Mesendoderm (in vitro differentiated cells): ENCODE data around the gene HELQ.

Source experiments
- DNase-seq: peaks from one replicate; pipeline ENCODE4 v3.0.0; 2013
- H2AK5ac ChIP-seq: 2 replicates; pipeline ENCODE4 v1.6.1; 2013; ENCODE audit warnings: low read length, inconsistent platforms
- H2BK120ac ChIP-seq: 2 replicates; pipeline ENCODE4 v1.6.1; 2013; ENCODE audit warnings: low read depth, mild to moderate bottlenecking, low read length, moderate library complexity, mixed read lengths
- H2BK15ac ChIP-seq: replicated peaks from 2 replicates; pipeline ENCODE4 v1.6.1; 2013; ENCODE audit warnings: low read depth, mild to moderate bottlenecking, moderate library complexity
- H2BK5ac ChIP-seq: 2 replicates; pipeline ENCODE4 v1.6.1; 2013; ENCODE audit warnings: low read length, inconsistent platforms
- H3K18ac ChIP-seq: 2 replicates; pipeline ENCODE4 v1.6.1; 2013; ENCODE audit warnings: mild to moderate bottlenecking, low read length, mixed read lengths
- H3K23ac ChIP-seq: one replicate; pipeline ENCODE4 v1.6.1; 2013; ENCODE audit warnings: low read length
- H3K27ac ChIP-seq: 2 replicates; pipeline ENCODE4 v1.5.1; 2013; ENCODE audit warnings: low read depth, mild to moderate bottlenecking, inconsistent platforms, low read length, moderate library complexity
- H3K27me3 ChIP-seq: 2 replicates; pipeline ENCODE4 v1.6.1; 2013; ENCODE audit warnings: low read length, control low read depth, mild to moderate bottlenecking, inconsistent platforms; ENCODE audit not compliant: insufficient read depth, poor library complexity
- H3K36me3 ChIP-seq: 2 replicates; pipeline ENCODE4 v1.6.1; 2013; ENCODE audit warnings: low read length, inconsistent platforms; ENCODE audit not compliant: control insufficient read depth, insufficient read depth
- H3K4ac ChIP-seq: one replicate; pipeline ENCODE4 v1.6.1; 2013; ENCODE audit warnings: low read depth, mild to moderate bottlenecking, low read length, moderate library complexity
- H3K4me1 ChIP-seq: 2 replicates; pipeline ENCODE4 v1.6.1; 2013; ENCODE audit warnings: low read depth, low read length, inconsistent platforms; ENCODE audit not compliant: control insufficient read depth
- H3K4me2 ChIP-seq: 2 replicates; pipeline ENCODE4 v1.6.1; 2013; ENCODE audit warnings: low read length
- H3K4me3 ChIP-seq: 2 replicates; pipeline ENCODE4 v1.5.1; 2013; ENCODE audit warnings: mild to moderate bottlenecking, low read length
- H3K56ac ChIP-seq: one replicate; pipeline ENCODE4 v1.6.1; 2013; ENCODE audit warnings: low read length
- H3K79me1 ChIP-seq: 2 replicates; pipeline ENCODE4 v1.6.1; 2013; ENCODE audit warnings: low read length, inconsistent platforms
- H3K79me2 ChIP-seq: 2 replicates; pipeline ENCODE4 v1.6.1; 2013; ENCODE audit warnings: mild to moderate bottlenecking, low read length; ENCODE audit not compliant: control insufficient read depth, insufficient read depth
- H3K9ac ChIP-seq: 2 replicates; pipeline ENCODE4 v1.6.1; 2013; ENCODE audit warnings: low read length, inconsistent platforms
- H4K5ac ChIP-seq: one replicate; pipeline ENCODE4 v1.6.1; 2013; ENCODE audit warnings: low read length
- H4K8ac ChIP-seq: one replicate; pipeline ENCODE4 v1.6.1; 2013; ENCODE audit warnings: low read depth, mild to moderate bottlenecking, control low read depth, low read length, moderate library complexity
- WGBS: extraction: QIAGEN DNeasy Blood & Tissue Kit; methylation state at CpG from one replicate; pipeline ENCODE4 v1.1.7; 2013; ENCODE audit warnings: low lambda C conversion rate, missing lambda C conversion rate; ENCODE audit not compliant: insufficient coverage; ENCODE audit errors: extremely low coverage; 5-methylcytosine and 5-hydroxymethylcytosine counted together

HELQ gene

GRCh38 chr4:83418211-83418610 is 37.4 kb downstream of the HELQ start:
- Histone ChIP-seq H2BK5ac (no peak overlapping the region), H3K4ac (no peak overlapping the region), H3K27ac (no peak overlapping the region), H3K56ac (no peak overlapping the region), H4K5ac (no peak overlapping the region), H2BK120ac (no peak overlapping the region), H3K4me2 (no peak overlapping the region), H3K79me1 (no peaks in the 10 kb centered on the region), H4K8ac (no peak overlapping the region), H3K79me2 (no peaks in the 10 kb centered on the region), H2AK5ac (no peak overlapping the region), H2BK15ac (no peak overlapping the region), H3K23ac (no peak overlapping the region), H3K4me3 (no peak overlapping the region), H3K27me3 (no peaks in the 10 kb centered on the region), H3K9ac (no peak overlapping the region), H3K18ac (no peak overlapping the region), H3K36me3 (no peaks in the 10 kb centered on the region), H3K4me1 (no peaks in the 10 kb centered on the region)
- no peak for DNase-seq

- no peak overlapping the region for H3K4me3 ChIP-seq
- no peaks in the 10 kb centered on the region for H3K4me1 ChIP-seq
- no CpG with 5 or more reads among the region's 4 CpGs for WGBS
- H2BK120ac ChIP-seq, result no peak overlapping the region
- no peak overlapping the region for H4K5ac ChIP-seq
- no peak overlapping the region for H3K23ac ChIP-seq
- H2BK15ac ChIP-seq, result no peak overlapping the region
- no peaks in the 10 kb centered on the region for H3K79me2 ChIP-seq
- no peak overlapping the region for H3K4me2 ChIP-seq
- H2AK5ac ChIP-seq, result no peak overlapping the region
- H3K27me3 ChIP-seq, result no peaks in the 10 kb centered on the region
- H3K56ac ChIP-seq, result no peak overlapping the region
- no peaks in the 10 kb centered on the region for H3K79me1 ChIP-seq
- no peak overlapping the region for H4K8ac ChIP-seq
- H3K27ac ChIP-seq, result no peak overlapping the region
- no peaks in the 10 kb centered on the region for H3K36me3 ChIP-seq
- H3K4ac ChIP-seq, result no peak overlapping the region
- H3K18ac ChIP-seq, result no peak overlapping the region
- DNase-seq, result no peak
- no peak overlapping the region for H2BK5ac ChIP-seq
- H3K9ac ChIP-seq, result no peak overlapping the region
These were observed 38.1 kb downstream of the HELQ start for GRCh38 chr4:83417566-83417965.

GRCh38 chr4:83413676-83414075 is 41.9 kb downstream of the HELQ start:
- no peak for DNase-seq
- WGBS, result no CpG with 5 or more reads among the region's 2 CpGs

GRCh38 chr4:83408908-83409307 is 46.7 kb downstream of the HELQ start:
- no peaks in the 10 kb centered on the region for H3K27me3 ChIP-seq
- no peak for DNase-seq

More at GRCh38 chr4:83413676-83414075, 41.9 kb downstream of the HELQ start:
- no peaks in the 10 kb centered on the region for H3K79me2 ChIP-seq
- no peaks in the 10 kb centered on the region for H3K4me1 ChIP-seq
- H3K36me3 ChIP-seq, result no peaks in the 10 kb centered on the region
- no peak overlapping the region for H3K23ac ChIP-seq
- no peak overlapping the region for H2AK5ac ChIP-seq
- no peak overlapping the region for H3K27ac ChIP-seq
- H3K56ac ChIP-seq, result no peak overlapping the region
- H3K18ac ChIP-seq, result no peak overlapping the region
- H3K9ac ChIP-seq, result no peak overlapping the region
- no peak overlapping the region for H2BK15ac ChIP-seq
- H3K4ac ChIP-seq, result no peak overlapping the region
- no peak overlapping the region for H3K4me3 ChIP-seq
- H3K4me2 ChIP-seq, result no peak overlapping the region
- H3K27me3 ChIP-seq, result no peaks in the 10 kb centered on the region
- H3K79me1 ChIP-seq, result no peaks in the 10 kb centered on the region
- no peak overlapping the region for H2BK5ac ChIP-seq
- no peak overlapping the region for H4K5ac ChIP-seq
- H4K8ac ChIP-seq, result no peak overlapping the region
- H2BK120ac ChIP-seq, result no peak overlapping the region

GRCh38 chr4:83405844-83406816 is 49.5 kb downstream of the HELQ start:
- H4K8ac ChIP-seq, result no peak overlapping the region
- H3K36me3 ChIP-seq, result no peaks in the 10 kb centered on the region
- H3K27me3 ChIP-seq, result no peaks in the 10 kb centered on the region
- no peak overlapping the region for H3K23ac ChIP-seq
- H2AK5ac ChIP-seq, result no peak overlapping the region
- no peak overlapping the region for H3K27ac ChIP-seq
- no peak overlapping the region for H2BK120ac ChIP-seq
- H3K9ac ChIP-seq, result no peak overlapping the region
- H3K56ac ChIP-seq, result no peak overlapping the region
- H3K4me1 ChIP-seq, result no peaks in the 10 kb centered on the region
- H2BK15ac ChIP-seq, result no peak overlapping the region
- no peak for DNase-seq
- H3K79me2 ChIP-seq, result no peaks in the 10 kb centered on the region
- no peak overlapping the region for H2BK5ac ChIP-seq
- H3K18ac ChIP-seq, result no peak overlapping the region
- no CpG with 5 or more reads among the region's 5 CpGs for WGBS
- H3K79me1 ChIP-seq, result no peaks in the 10 kb centered on the region
- no peak overlapping the region for H3K4me2 ChIP-seq
- H4K5ac ChIP-seq, result no peak overlapping the region
- H3K4me3 ChIP-seq, result no peak overlapping the region
- no peak overlapping the region for H3K4ac ChIP-seq

More at GRCh38 chr4:83408908-83409307, 46.7 kb downstream of the HELQ start:
- H3K27ac ChIP-seq, result no peak overlapping the region
- H3K79me1 ChIP-seq, result no peaks in the 10 kb centered on the region
- no peak overlapping the region for H3K4me3 ChIP-seq
- H2AK5ac ChIP-seq, result no peak overlapping the region
- H3K18ac ChIP-seq, result no peak overlapping the region
- no peak overlapping the region for H3K4me2 ChIP-seq
- H3K79me2 ChIP-seq, result no peaks in the 10 kb centered on the region
- H4K8ac ChIP-seq, result no peak overlapping the region
- H2BK15ac ChIP-seq, result no peak overlapping the region
- H3K56ac ChIP-seq, result no peak overlapping the region
- H3K9ac ChIP-seq, result no peak overlapping the region
- H3K4ac ChIP-seq, result no peak overlapping the region
- no peaks in the 10 kb centered on the region for H3K4me1 ChIP-seq
- H3K36me3 ChIP-seq, result no peaks in the 10 kb centered on the region
- no peak overlapping the region for H2BK5ac ChIP-seq
- H4K5ac ChIP-seq, result no peak overlapping the region
- no CpG with 5 or more reads among the region's 1 CpG for WGBS
- H2BK120ac ChIP-seq, result no peak overlapping the region
- H3K23ac ChIP-seq, result no peak overlapping the region
